Epithelial cell of prostate (primary cell): ENCODE data around the gene PLA2G4D.

Source experiments
- DNase-seq: peaks from one replicate; pipeline ENCODE4 v3.0.0-alpha.2; 2011; ENCODE audit warnings: low read depth, low spot score
- H3K27ac ChIP-seq: fragments of 450-650 bp; 2 replicates; pipeline ENCODE4 v1.5.1; 2017; ENCODE audit warnings: mild to moderate bottlenecking

The PLA2G4D gene

DNA sequence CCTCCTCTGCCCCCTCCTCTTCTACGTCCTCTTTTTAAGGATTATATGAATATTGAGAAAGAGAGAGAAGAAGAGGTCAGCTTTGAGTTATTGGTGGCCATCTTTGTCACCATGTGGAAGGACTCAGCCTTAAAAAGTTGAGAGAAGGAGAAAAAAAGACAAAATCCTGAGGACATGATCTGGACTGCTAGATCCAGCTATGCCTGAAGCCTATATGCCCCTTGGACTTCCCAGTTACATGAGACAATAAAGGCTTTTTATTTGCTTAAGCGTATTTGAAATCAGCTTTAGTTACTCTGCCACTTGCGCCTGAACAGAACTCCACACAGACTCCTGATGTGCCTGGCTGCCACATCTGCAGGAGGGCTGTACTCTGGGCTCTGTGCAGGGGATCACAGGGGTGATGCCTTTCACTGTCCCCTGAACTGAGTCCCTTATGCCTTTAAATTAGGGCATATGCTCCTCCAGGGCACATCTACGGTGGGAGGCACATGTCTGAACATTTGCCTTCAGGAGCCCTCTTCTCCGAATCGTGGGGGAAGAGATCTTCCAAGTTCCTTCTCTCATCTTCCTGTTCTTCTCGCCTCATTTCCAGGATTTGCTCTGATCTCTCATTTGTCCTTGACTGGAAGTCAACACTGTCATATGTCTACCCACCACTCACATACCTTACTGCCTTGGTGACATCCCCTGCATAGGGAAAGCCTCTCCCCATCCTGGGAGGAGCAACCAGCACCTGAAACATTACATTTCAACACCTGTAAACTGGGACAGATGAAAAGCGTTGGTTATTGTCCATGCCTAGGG is 59.5 kb downstream of the PLA2G4D start:
- H3K27ac ChIP-seq: peak overlapping the region; percentile 90
- no peak for DNase-seq

DNA sequence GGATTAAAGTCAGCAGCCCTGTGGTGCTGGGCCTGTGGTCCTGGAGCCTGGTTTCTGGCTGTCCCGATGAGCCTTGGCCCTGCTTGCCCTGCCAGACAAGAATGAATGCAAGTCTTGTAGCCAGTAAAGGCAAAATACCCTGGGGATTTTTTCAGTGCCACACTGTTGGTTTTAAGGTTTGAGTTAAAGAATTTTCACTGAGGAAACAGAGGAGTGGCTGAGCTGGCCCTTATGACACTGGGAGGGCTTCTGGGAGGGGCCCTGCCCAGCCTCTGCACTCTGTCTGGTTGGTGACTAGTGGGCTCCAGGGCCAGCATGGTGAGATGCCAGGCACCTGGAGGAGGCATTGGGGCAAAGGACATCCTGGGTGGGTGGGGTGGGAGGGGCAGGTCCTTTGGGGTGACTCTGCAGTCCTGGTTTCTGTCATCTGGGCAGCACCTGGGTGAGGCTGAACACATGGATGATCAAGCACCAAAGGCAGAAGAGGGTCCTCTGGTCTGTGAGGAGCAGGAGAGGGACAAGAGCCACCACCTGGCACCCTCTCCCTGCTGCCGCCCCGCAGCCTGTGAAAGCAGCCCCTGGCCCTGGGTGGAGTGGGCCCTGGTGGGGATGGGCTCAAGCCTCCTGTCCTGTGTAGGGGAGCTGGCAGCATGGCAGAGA is 61.0 kb downstream of the PLA2G4D start:
- peak overlapping the region; percentile 90 for H3K27ac ChIP-seq
- DNase-seq: no peak

DNA sequence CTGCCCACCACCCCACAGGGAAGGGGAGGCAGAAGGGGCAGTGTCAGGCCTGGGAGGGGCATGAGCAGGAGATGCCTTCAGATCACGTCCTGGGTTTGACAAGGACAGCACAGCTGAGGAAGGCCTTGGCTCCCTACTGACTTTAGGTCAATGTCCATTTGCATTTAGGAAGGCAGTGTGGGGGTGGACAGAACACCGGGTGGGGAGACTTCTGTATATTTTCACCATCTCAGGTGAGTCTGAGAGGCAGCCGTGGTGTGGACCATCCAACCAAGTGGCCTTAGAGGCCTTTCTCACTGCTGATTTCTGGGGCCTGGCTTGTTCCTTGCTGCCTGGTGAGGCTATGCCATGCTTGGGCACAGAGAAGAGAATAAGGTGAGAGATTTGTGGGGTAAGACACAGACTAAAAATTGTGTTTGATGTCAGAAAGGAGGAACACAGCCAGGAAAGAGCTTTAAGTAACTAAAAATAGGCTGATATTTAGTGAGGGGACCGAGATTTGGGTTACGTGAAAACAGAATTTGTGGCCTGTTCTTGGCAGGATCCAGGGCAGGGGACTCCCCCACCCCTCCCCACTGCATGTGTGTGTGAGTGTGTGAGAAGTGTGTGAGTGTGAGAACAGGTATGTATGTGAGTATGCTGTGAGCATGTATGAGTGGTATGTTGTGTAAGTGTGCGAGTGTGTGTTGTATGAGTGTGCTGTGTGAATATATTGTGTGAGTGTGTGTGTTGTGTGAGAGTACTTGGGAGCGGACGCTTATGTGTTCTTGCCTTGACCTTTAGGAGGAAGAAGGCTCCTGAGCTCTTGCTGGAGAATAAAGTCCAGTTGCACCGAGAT is 61.8 kb downstream of the PLA2G4D start:
- no peak for DNase-seq
- H3K27ac ChIP-seq: peak overlapping the region; percentile 90

DNA sequence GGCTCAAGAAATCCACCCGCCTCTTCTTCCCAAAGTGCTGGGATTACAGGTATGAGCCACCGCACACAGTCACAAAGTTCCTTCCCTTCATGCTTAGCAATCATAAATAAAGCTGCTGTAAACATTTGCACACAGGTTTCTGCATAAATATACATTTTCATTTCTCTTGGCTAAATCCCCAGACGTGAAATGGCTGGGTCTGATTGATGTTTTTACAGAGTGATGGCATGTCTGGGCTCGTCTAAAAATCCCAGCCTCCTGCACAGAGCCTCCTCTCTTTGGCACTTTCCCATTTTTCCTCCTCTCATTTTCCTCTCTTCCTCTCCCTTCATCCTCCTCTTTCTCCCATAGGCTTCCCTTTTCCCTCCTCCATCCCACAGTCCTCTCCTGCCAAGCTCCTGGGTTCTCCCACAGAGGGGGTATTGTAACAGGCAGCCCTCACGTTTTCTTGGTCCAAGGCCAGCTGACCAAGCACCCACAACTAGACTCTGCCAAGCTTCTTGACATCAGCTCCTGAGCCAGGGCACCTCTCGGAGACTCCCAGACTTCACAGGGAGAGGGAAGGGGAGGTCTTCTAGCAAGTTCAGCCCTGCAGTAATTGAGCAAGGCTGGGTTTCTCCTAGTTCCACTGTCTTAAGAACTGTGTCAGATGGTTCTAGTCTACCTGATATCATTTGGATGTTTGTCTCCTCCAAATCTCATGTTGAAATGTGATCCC is 63.0 kb downstream of the PLA2G4D start:
- H3K27ac ChIP-seq: no peak overlapping the region
- DNase-seq: no peak

DNA sequence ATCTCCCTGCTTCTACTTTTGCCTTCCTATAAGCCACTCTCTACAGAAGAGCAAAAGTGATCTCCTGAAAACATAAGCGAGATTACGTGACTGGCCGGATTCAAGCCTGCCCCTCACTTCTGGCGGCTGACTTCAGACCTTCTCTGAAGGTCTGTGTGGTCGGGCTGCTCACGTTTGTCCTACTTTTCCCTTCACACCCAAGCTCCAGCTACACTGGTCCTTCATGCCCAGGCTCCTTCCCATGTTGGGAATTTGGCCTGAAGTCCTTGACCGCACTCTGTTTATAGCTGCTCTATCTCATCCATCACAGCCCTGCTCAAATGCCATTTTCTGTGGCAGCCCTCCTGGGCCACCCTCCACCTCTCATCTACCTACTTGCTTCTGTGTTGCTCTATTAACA is 66.8 kb downstream of the PLA2G4D start:
- no peak for DNase-seq
- H3K27ac ChIP-seq: no peak overlapping the region

DNA sequence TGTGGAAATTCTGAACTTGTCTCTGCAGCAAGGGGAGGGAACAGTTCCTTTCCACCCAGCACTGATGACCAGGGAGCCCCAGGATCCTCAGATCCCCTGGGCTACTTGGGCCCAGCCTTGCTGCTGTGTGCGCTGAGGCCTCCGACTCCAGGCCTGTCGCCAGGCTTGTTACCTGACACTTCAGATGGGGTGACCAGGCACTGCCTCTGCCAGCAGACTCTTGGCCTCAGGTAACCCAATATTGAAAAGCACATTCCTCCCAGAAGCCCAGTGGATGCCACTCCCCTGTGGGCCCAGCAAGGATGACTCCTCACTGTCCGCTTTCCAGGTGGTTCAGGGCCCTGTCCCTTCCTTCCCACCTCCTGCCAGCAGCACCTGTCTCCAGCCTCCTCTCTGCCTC is 70.1 kb downstream of the PLA2G4D start:
- DNase-seq: no peak

DNA sequence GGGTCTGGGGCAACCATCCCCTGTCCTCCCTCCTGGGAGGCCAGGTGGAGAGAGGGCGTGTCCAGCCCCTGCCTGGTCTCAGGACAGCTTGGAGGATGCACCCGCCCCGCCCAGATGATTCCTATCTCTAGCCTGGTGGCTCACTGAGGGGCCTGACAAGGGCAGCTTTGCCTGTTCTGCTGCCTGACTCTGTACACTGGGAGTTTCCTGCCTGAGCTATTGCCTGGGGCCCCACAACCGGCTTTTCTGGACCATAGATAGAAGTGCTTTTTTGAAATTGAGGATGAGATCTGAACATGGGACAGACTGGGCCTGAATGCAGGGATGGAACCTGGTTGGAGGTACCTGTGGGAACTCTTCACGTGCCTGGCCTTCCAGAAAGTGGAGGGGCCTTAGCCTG is 72.8 kb downstream of the PLA2G4D start:
- DNase-seq: no peak
- peak overlapping the region; percentile 29 for H3K27ac ChIP-seq

More for the DNA sequence above, 70.1 kb downstream of the PLA2G4D start:
- peak overlapping the region; percentile 57 for H3K27ac ChIP-seq

DNA sequence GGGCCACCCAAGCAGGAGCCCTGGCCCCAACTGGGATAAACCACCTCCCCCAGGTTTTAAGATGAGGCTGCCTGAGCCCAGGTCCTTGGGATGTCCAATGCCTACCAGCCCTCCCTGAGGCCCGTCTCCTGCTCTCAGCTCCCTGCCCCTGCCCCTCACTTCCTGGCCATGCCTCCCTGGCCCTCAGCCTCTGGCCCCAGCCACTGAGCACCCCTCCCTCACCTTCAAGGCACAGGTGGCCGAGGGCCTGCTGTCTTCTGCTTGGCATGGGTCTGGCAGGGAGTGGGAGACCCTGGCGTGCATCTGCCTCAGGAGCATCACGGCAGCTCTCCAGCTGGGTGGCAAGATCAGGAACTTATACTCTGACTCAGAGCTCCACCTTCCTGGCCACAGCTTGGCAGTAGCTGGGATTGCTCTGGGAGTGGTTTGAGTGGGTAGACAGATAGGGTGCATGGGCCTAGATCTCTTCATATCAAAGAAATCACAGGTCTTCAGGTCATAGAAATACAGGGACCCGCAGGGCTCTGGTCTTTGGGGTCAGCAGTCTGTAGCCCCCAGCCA is 73.6 kb downstream of the PLA2G4D start, which contains the start of gene PLA2G4E:
TSS of gene PLA2G4E (minus strand) at position 330 of the 561 bp plus-strand sequence. CDS start at position 318, 12 bp downstream.
- peak within 1 kb of the TSS; percentile 29 for H3K27ac ChIP-seq

DNA sequence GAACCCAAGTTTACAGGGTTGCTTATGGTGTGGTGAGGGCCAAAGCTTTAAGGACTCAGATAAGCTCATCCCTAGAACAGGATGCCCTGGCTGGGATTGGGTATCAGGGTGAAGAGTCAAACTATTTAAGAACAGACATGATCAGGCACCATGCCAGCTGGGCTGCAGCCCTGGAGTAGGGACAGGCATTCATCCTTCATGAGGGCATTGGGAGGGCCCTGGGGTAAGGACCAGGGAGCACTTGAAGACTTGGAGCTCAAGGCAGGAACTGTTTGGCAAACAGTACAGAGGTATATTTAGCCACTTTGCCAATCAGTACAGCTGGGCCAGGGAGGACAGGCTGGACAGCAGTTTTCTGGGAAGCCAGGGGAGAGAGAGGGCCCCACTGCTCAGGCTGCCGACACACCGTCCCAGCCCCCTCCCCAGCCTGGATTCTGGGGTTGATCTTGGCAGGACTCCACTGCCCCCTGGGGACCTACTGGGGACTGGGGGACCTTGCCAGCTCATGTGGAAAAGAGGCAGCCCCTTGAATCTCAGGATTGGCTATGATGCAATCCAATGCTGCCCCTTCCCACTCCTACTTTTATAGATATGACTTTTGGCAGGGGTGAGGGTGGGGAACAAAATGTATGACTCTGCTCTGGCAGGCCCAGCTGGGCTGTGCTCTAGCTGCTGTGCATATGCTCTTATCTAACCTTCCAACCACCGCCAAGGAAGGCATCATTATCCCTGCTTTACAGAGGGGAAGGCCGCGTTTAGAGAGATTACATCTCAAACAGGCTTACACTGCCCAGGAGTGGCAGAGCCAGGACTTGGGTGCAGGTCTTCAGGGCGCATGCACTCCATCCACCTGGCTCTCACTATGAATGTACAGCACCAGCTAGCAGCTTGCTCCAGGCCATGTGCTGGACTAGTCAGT is 75.8 kb downstream of the PLA2G4D start:
- H3K27ac ChIP-seq: no peak overlapping the region
- no peak for DNase-seq

More for the DNA sequence above, 73.6 kb downstream of the PLA2G4D start, which contains the start of gene PLA2G4E:
- no peak for DNase-seq
